ENCODE data around the gene PFN3.

GRCh38 chr5:177445917-177446199 lies 45.4 kb upstream of the PFN3 start:
- TF ChIP-seq POLR2A (IDR thresholded peaks at IDR 0.05; ENCODE audit: low read depth, low read length) (no peak), CTCF (conservative IDR thresholded peaks at IDR 0.05; ENCODE audit: low read depth, low read length) (no peak), CEBPB (IDR thresholded peaks at IDR 0.05; ENCODE audit: low read depth, low read length) (no peak), RAD21 (IDR thresholded peaks at IDR 0.05; ENCODE audit: low read length) (no peak), BHLHE40 (IDR thresholded peaks at IDR 0.05; ENCODE audit: low read depth, low read length) (no peak), MXI1 (IDR thresholded peaks at IDR 0.05; ENCODE audit: borderline replicate concordance, low read depth, low read length) (no peak), SMC3 (IDR thresholded peaks at IDR 0.05; ENCODE audit: low read depth, low read length) (no peak), USF2 (IDR thresholded peaks at IDR 0.05; ENCODE audit: low read depth, low read length) (no peak), FOS (IDR thresholded peaks at IDR 0.05; ENCODE audit: low read depth, low read length) (no peak), MAFK (IDR thresholded peaks at IDR 0.05; ENCODE audit: low read depth, low read length) (no peak), RFX5 (IDR thresholded peaks at IDR 0.05; ENCODE audit: low read depth, low read length) (no peak), RCOR1 (IDR thresholded peaks at IDR 0.05; ENCODE audit: insufficient replicate concordance, low read length) (no peak), ELK1 (IDR thresholded peaks at IDR 0.05; ENCODE audit: borderline replicate concordance, low read depth, low read length) (no peak)

Data from IMR-90 (cell line).